Tongue (tissue), 2 donors: Measurements from ENCODE around the gene KRT76. TPM values are rescaled to one million over a fixed set of nuclear protein-coding genes. Genes with fewer than 3 reads are reported as not detected.

ENCODE experiments used
- DNase-seq: peaks from one replicate; pipeline ENCODE4 v3.0.0-alpha.2; 2015
- total RNA-seq: library from RNA; depleted of rRNA; stranded (reverse); fragments of >200 nt; gene quantifications from one replicate; pipeline ENCODE4 v1.2.3, GENCODE V29; 2014

Gene KRT76
- total RNA-seq, 1 donor from 2014 or later: 0.31 TPM

DNA sequence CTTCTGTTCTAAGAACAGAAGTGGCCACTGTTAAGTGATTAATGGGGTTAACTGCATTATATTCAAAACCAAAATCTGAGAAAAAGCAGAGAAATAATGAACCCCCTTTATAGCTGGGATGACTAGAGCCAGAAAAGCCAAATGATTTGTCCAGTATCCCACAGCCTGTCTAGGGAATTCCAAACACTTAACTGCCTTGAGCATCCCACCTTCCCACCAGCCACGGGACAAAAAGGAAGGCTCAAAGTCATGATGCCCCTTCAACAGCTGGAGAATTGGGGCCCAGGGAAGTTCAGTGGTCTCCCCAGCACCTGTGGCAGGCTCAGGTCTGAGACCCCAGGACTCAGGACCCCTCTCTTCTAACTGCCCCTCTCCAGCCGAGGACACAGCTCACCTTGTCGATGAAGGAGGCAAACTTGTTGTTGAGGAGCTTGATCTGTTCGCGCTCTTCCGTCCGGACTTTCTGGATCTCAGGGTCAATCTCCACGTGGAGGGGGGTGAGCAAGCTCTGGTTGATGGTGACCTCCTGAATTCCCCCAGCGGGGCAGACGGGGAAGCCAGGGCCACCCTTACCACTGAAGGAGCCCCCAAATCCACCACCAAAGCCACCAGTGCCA is 36.2 kb upstream of the KRT76 start:
- no peak for DNase-seq

DNA sequence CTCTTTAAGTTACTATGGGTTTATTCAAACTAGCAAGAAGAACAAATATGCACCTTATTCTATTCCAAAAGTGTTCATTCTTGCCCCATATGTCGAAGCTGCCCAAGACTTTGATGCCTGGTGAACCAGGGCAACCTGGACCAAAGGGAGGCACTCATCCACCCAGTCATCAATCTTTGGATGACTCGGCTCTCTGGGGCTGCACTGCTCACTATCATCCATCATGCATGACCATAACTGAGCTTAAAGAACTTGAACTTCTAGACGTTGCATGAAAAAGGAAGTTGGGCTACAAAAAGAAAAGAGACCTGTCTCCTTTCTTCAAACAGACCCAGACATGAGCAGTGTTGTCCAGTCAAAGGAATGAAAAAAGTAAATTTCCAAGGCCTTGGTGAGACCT is 35.6 kb upstream of the KRT76 start:
- DNase-seq: no peak

GRCh38 chr12:52812073-52812400 is 34.9 kb upstream of the KRT76 start:
- DNase-seq: no peak

DNA sequence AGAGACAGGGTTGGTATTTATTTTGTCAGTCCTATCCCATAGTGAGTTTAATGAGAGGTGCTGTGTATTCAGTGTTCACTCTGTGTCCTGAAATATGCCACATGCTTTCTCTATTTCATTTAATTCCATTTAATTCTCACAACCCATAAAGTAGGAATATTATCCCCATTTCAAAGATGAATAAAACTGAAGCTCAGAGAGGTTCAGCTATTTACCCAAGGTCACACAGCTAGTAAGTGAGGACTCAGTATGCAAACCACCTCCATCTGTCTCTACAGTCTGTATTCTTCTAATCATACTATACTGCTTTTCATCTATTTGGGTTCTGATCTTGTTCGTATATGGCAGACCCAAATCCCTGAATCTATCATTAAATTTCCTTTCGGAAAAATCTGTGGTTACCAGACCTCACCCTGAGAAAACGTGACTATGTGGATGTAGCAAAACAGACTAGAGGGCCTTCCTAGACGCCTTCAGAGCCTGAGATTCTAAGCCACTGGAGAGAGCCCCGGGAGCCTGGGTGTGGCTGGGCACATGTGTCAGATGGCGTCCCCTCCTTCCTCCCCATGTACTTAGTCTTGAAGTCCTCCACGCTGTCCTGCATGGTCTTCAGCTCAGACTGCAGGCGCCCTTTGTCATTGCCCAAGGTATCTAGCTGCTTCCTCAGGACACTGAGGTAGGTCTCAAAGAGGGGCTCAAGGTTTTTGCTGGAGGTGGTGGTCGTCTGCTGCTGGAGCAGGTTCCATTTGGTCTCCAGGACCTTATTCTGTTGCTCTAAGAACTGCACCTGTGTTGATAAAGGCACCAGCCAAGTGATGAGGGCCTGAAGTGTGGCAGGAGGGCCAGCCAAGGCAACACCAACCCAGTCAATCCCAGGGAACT is 34.3 kb upstream of the KRT76 start:
- no peak for DNase-seq

- no peak for DNase-seq
Measured at GRCh38 chr12:52810554-52810953, 33.4 kb upstream of the KRT76 start.

DNA sequence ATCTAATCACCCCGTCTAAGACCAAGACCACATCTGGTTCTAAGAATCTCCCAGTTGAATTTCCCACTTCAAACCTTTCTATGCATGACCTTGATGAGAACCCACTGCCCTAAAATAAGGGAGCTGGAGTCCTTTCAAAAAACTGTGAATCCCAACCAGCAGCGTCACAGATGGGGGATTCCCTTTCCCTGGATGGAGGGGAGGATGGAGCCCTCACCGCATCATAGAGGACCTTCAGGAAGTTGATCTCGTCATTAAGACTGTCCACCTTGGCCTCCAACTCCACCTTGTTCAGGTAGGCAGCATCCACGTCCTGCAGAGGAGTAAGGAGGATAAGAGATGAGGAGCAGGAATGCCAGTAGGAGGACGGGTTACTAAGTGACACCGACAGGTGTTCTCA is 32.0 kb upstream of the KRT76 start:
- no peak for DNase-seq

- DNase-seq: no peak
Measured at GRCh38 chr12:52808573-52809160, 31.5 kb upstream of the KRT76 start.

GRCh38 chr12:52807544-52808470 is 30.7 kb upstream of the KRT76 start:
- no peak for DNase-seq

DNA sequence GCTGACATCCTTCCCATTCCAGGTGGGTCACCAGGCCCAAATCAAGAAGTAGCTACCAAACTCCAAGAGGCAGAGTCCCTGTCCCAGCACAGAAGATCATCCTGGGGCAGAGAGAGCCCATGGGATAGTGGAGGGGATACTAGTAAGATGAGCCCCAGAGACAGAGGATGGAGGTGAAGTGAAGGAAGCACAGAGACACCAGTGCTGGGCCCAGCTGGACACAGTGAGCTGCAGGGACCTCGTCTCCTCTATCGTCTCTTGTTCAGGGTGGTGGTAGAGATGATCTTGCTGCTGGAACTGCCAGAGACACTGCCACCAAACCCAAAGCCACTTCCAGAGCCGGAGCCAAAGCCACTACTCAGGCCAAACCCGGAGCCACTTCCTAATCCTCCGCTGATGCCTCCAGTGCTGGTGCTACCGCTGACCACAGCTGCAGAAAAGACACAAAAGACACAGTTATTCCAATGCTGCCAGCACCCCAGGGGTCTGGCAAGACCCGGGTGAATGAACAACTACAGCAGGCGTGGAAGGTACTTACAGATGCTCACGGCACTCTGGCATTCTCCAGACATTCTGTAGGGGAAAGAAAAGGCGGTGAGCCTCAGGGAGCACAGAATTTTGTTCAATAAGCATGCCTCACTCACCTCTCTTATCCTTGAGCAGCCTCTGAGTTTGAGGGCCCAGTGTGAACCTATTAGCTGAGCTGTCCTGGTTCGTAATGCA is 29.8 kb upstream of the KRT76 start:
- no peak for DNase-seq

- no peak for DNase-seq
Measured at GRCh38 chr12:52806169-52806811, 29.1 kb upstream of the KRT76 start.

- DNase-seq: no peak
Measured at GRCh38 chr12:52805739-52806138, 28.6 kb upstream of the KRT76 start.

DNA sequence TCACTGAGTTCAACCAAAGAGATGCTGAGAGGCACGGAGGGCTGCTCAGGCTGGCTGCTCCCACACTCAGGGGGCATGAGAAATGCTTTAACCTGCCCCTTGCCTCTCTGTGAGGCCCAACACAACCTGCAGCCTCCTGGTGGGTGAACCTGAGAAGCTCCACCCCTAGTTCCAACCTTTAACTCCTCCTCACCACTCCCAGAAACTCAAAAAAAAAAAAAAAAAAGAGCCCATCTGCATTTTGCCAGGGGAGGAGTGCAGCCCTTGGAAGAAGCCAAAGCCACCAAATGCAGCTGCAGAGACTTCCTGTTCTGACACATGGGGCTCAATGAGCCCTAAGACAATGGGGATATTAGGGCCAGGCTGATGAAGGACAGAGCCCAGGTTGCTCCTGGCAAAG is 27.9 kb upstream of the KRT76 start:
- no peak for DNase-seq

- no peak for DNase-seq
Measured at GRCh38 chr12:52802442-52802841, 25.3 kb upstream of the KRT76 start.

- DNase-seq: no peak
Measured at GRCh38 chr12:52801773-52802172, 24.6 kb upstream of the KRT76 start.

GRCh38 chr12:52800259-52800917 is 23.2 kb upstream of the KRT76 start:
- DNase-seq: no peak

GRCh38 chr12:52799505-52800211 is 22.5 kb upstream of the KRT76 start:
- no peak for DNase-seq

DNA sequence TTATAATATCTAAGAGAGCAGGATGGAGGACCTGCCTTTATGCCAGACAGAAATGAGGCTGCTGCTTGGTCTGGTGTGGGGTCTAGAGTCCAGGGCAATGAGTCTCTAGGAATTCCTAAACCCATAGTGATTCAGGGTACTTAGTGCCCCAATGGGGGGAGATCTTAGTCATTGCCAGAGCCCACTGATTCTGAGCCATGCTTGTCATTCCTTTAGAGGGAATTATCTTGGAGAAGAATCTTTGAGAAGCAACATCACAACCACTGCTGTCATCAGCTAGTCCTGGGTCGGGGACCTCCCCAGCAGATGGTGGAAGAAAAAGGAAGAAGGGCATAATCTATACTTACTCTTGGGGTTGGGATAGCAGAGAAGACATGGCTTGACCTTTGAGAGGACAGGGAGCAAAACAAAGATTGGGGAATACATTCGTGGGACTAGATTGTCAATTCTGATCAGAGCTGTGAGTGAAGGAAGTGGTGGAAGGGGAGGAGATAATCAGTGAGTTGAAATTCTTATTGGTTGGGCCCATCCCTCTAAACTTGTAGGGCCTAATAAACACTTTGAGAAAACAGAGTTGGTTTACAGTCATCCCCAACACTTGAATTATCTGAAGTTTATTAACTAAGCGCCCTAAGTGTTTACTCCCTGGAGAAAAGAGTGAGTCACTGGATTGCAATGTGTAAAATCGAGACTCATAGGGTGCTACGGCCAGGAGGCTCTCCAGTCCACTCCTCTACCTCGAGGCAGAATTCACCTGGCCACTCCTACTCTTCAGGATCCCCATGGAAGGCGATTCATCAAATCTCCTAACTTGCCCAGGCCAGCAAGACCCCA is 21.7 kb upstream of the KRT76 start:
- DNase-seq: no peak

DNA sequence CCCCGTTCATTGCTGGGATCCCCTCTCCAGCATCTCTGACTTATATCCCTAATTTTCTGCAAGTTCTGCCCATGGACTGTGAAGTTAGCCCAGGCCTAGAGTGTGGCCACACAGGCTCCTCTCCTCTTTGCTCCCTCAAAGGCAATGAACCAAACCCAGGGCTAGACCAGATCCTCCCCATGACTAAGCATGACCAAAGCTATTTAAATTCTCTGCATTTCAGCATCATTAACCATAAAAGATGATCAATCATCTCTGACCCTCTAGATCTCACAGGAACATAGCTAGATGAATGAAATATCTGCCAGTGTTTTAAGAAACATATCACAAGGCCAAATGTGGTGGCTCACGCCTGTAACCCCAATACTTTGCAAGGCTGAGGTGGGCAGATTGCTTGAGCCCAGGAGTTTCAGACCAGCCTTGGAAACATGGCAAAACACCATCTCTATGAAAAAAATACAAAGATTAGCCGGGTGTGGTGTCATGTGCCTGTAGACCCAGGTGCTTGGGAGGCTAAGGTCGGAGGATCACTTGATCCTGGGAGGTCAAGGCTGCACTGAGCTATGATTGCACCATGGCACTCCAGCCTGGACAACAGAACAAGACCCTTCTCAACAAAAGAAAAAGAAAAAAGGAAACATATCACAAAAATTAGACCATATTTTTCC is 21.0 kb upstream of the KRT76 start:
- no peak for DNase-seq

GRCh38 chr12:52797529-52797894 is 20.4 kb upstream of the KRT76 start:
- no peak for DNase-seq
